Ammon's horn (tissue), 1 donor: ENCODE data around the gene PLEKHA1.

Experiments used
- DNase-seq: peaks from one replicate; pipeline ENCODE4 v3.0.0-alpha.2; 2016; ENCODE audit warnings: low spot score

Gene PLEKHA1

DNA sequence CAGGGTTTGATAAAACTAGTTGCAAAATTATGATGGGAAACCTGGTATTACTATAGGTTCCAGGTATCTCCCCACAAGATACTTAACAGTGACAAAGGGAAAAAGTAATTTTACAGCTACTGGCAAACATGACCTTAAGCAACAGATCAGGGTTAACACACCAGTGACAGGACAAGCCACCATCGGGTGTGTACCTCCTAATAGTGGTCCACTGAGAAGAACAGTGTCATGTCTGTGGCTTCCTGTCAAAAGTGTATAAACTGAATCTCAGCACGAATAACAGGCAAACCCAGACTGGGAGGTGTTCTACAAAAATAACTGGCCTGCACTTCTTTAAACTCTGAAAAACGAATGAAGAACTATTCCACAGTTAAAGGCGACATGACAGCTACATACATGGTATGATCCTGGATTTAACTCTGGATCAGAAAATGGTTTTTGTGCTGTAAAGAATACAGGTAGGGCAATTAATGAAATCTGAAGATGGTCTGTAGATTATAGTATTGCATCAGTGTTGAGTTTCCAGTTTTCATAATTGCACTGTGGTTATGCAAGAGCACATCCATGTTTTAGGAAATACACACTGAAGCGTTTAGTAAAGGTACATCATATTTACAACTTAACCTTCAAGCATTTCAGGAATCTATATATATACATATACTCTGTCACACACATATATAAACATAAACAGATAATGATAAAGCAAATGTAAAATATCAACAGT, 47.9 kb downstream of the PLEKHA1 start:
- DNase-seq: no peak

DNA sequence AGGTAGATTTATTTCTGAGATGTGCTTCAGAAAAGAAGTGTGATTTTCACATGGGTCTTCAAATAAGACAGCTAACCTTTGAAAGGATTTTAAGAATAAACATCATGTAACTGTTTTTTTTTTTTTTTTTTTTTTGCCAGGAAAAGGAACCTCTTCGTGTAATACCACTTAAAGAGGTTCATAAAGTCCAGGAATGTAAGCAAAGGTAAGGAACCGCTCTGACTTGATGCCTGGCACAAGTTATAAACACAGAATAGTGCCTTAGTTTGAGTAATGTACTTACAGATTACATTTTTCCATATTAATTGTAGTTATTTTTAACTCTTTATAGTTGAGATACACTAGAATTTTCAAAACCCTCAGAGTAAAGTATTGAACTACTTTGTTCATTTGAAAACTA, 49.6 kb downstream of the PLEKHA1 start:
- DNase-seq: no peak

DNA sequence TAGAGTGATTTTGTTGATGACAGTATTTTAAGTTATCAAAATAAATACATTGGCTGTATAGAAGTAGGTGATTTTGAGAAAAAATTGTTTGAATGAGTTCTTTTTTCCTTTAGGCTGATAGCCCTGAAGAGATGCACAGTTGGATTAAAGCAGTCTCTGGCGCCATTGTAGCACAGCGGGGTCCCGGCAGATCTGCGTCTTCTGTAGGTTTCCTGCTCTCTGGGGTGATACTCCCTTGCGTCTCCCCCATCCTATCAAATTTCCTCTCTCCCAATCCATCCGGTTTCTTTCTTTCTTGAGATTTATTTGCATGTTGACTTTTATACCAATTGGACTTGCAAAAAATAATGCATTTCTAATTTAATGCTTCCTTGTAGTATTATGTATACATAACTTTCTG, 52.3 kb downstream of the PLEKHA1 start:
- DNase-seq: no peak

DNA sequence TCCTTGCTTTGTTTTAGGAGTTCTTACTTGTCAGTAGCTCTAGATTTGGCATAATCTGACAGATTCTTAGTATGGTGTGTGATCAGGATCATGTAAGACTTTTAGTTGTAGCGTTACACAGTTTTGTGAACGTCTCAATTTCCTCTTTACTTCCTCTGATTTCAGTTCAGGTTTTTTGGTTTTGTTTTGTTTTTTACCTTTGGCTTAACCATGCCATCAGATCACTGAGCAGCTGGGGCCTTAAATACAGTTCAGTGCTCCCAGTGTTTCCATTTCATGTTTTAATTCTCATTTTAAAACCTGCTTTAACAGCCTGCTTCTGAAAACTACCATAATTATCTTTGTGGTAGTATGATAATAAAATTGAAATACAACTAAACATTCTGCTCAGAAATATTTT, 52.8 kb downstream of the PLEKHA1 start:
- DNase-seq: no peak

DNA sequence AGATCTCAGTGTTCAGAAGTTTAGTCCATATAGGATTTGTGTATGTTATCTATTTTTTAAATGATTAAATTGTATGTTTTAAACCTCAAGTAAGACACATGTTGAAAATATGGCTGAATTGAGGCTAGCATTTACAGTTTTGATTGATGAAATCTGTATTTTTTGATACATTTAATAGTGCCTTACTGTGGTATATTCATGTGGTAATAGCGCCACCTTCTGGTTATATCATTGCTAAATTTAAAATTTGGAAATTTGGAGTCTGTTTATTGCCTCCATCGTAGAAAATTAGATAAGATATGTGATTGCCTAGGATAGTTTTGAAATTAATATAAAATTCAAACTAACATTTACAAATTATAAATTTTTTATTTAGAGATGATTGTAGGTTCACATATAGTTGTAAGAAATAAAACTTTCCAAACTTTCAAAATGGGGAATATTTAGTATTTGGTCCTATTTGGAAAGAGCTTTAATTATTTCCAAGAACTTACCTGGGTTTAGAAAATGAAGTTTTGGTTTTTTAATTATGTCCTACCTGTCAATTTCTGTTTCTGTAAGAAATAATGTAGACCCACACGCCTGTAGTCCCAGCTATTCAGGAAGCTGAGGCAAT, 60.8 kb downstream of the PLEKHA1 start:
- no peak for DNase-seq

DNA sequence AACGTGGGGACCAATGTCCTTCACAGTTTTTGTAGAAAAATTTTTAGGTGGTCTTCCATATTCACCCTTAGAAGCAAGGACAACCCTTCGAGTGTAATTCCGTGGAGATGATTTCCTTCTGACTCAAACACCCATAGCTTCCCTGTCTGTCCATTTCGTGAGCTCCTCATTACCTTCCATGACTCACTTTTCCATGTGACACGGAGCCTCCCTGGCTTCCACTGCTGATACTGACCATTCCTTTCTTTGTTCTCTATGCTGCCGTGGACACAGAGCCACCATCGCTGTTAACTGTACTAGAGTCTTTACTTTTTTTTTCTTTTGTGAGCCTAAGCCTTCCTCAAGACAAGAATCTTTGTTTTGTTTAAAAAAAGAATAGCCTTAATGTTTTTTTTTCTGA, 67.5 kb downstream of the PLEKHA1 start:
- no peak for DNase-seq

DNA sequence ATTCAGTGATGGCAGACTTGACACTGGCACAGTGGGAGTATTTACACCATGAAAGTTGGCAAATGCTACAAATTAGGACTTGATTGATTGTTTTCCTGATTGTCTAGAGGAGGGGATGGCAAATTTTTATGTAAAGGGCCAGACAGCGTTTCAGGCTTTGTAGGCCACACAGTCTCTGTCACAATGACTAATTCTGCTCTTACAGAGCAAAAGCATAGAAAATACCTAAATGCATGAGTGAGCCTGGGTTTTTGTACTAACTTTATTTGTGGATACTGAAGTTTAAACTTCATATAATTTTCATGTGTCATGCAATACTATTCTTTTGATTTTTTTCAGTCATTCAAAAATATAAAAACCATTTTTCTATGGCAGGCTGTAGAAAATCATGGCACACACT, 71.0 kb downstream of the PLEKHA1 start:
- no peak for DNase-seq

DNA sequence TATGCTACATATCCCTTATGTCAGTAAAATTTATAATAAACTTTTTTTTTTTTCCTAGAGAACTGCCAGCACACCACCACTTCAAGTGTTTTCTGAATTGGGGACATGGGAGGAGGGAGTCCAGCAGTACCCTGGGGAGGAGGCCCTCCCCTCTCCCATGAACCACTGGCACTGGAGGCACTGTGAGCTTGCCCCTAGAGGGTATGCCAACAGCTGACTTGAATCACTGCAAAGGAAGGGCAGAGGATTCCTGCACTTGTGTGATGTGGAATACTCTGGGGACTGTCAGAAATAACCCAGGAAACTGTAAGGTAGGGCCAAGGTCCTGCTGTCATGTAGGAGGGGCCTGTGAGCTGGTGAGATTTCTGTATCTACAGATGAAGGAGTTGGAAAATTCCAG, 71.4 kb downstream of the PLEKHA1 start:
- DNase-seq: no peak

DNA sequence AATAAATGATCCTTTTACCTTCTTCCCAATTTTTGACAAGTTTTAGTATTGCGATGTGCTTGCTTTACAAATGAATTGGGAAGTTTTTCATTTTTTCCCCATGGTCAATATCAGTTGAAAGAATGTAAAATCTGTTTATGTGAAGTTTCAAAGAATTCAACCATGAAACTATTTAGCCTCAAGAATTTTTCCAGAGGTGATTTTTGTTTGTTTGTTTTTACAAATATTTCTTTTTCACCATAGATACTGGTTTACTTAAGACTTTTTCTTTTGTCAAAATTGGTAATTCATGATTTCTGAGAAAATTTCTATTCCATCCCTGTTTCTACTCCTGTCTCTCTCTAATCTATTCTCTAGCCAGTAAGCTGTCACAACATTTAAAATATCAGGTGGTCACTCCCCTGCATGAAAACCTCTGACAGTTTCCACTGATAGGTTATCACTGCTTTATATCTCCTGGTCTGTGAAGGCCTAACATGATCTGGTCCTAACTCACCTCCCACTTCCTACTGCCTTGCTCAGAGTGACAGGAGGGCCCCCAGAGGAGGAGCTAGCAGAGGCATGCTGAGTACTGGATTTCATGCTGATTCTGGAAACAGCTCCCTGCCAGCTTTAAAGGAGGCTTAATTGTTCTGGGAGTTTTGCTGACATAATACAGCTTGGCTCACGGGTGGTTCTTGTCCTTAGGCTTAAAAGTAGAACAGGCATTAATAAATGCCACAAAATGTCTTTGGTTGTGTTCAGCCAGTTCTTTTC, 72.3 kb downstream of the PLEKHA1 start:
- DNase-seq: peak; percentile 27

DNA sequence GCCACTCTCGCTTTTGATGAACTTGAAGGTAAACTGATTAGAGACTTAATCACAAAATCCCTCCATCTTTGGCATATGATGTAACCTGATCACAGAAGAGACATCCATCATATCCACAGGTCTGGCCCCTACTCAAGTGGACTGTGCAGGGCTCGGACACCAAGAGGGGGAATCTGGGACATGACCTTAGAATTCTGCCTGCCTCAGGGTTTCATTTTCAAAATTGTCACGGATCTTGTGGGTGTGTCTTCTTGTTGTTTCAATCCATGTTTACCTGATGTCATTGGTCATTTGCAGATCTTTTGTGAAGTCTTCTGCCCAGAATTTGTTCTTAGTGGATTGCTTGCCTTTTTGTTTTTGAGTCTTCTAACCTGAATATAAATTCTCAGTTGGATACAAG, 74.1 kb downstream of the PLEKHA1 start:
- no peak for DNase-seq

DNA sequence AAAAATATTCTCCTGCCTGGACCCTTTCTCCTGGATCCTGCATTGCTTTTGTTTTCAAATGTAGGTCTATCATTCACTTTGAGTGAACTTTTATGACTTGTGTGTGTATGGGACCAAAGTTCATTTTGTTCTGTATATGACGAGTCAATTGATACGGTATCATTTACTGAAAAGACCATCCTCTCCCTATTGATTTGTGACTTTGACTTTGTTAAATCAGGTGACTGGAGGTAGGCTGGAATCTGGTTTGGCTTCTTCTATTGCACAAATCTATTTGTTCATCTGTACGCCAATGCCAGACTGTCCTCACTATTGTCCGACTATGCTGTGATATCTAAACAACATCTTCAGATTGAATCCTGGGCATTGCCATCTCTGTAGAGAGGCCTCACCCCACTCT, 74.6 kb downstream of the PLEKHA1 start:
- no peak for DNase-seq

DNA sequence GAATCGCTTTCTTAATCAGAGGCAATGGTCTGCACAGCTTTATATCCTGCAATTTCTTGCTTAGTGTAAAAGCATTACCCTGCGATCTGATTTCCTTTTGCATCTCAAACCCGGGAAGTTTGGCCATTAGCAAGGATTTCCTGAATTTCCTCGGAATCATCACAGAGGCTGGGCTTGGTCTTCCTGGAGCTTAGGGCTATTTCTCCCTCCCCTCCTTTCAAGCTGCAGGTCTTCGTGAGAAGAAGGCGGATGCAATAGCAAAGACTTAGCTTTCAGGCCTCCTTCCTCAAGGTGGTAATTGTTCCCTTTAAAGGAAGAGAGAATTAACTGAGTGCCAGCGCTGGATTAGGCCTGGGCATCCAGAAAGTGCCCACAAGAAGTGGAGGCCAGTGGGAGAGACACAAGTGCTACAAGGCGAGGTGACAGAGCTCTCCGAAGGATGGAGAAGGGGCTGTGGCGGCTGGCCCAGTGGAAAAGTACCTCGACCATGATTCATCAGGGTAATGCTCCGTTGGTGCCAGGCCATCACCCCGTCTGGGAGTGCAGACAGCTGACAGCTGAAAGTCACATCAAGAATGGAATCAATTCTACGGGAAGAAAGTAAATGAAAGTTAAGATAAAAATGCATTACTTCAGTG, 76.0 kb downstream of the PLEKHA1 start:
- no peak for DNase-seq

DNA sequence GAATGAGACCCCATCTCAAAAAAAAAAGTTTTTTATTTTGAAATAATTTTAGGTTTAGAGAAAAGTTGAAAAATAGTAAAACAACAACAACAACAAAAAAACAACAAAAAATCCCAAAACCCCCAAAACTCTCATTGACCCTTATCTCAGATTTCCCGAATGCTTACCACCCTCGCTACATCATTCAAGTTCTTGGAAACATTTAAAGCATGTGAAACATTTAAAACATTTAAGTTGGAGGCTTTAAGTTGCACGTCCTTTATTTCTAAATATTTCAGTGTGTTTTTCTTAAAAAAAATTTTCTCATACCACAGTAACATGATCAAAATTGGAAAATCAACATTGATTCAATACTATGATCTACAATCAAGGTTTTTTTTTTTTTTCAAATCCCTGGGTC, 79.6 kb downstream of the PLEKHA1 start:
- no peak for DNase-seq

DNA sequence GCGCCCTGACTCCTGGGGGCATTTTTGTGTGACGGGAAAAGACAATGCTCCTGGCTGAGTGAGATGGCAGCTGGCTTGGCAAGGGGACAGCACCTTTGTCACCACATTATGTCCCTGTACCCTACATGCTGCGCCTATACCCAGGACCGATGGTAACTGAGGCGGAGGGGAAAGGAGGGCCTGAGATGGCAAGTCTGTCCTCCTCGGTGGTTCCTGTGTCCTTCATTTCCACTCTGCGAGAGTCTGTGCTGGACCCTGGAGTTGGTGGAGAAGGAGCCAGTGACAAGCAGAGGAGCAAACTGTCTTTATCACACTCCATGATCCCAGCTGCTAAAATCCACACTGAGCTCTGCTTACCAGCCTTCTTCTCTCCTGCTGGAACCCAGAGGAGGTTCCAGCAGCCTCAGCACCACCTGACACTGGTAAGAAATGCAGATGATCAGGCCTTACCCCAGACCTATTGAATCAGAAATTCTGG, 80.1 kb downstream of the PLEKHA1 start, which contains the start of gene ARMS2:
ARMS2 (plus strand) TSS at position 51 of the 478 bp plus-strand sequence; CDS start at position 126, 75 bp downstream.
- no peak for DNase-seq

DNA sequence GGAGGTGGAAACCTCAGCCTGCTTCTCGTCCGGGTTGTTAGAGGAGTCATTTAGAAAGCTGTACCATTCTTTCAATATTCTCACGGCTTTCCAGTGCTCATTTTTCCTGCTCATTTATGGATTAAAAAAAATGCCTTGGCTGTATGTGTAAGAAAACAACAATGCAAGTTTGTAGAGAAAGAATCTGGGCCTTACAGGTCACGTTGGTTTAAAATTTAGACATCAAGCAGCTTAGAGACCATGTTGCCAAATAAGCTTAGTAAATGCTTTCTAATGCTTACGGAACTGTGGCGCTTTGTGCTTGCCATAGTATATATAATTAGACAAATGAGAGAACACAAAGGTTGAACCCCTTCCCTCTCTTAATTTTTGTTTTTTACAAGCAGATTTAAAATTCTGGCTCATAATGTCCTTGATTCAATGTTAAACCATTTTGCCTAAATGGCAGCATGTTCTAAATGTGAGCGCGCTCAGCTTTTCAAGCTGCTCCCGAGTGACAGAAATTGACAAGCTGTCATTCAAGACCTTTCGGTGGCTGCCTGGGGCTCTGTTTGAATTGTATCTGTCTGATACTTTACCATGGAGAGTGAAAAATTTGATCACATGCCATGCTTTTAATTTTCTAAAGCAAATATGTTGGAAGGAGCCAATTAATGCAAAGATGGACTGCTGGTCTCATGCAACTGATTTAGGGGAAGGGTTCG, 81.0 kb downstream of the PLEKHA1 start:
- DNase-seq: no peak

DNA sequence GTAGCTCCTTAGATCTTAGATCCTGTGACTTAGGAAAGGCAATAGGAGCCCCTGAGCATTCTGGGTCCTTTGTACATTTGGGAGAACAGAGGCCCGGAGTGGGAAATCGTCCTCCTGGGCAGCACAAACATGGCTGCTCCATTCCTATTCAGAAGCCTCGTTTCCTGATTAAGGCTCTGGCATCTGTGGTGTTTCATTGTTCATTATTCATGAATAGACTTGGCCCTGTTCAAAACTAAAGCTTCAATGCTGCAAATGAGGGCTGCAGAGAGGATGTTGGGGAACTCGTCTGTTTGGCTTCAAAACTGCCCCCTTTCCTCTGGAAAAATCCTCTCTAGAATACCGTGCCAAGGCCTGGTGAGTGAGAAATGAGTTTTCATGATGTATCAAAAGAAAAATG, 83.4 kb downstream of the PLEKHA1 start:
- DNase-seq: no peak

DNA sequence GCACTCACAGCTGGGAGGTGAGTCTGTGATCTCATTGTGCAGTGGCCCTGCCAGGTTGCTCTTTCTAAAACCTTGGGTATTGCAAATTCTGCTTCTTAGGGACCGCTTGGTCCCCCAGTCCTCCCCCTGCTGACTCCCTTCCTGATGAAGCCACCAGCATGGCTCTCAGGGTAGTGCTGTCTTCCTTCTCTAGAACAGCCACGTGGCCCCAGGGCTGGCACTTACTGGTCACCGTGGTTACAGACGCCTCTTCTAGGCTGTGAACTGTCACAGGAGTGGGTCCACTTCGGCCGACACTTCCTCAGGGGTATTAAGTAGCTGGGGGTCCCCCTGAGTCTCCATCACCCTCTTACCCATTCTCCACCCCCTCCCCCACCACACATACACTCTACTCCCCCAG, 84.2 kb downstream of the PLEKHA1 start:
- DNase-seq: no peak

DNA sequence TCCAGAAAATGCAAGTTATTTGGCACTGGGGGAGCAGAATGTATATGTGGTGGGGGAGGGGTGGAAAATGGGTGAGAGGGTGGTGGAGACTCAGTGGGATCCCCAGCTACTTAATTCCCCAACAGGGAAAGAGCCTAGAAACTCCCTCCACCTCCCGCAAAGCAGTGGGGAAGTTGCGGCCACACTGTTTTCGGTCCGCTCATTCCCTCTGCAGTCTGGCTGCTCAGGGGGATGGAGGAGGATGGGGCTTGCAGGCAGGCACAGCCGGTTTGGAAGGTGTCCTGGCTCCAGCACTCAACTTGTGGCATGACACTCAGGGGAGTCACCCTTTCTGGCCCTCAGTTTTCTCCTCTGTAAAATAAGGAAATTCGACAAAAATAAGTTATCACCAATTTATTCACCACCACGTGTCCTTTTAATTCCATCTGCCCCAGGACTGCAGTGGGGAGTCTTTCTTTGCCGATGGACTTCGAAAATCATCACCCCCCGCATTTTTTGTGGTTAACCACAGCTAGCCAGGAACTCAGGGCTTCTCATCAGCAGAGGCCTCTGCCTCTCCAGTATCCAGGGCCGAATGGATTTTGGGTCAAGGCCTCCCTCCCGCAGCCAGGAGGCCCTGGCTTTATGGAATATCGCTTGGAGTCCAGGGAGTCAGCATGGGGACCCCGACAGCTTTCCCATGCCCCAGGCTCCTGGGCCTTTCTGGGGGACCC, 85.2 kb downstream of the PLEKHA1 start:
- no peak for DNase-seq

DNA sequence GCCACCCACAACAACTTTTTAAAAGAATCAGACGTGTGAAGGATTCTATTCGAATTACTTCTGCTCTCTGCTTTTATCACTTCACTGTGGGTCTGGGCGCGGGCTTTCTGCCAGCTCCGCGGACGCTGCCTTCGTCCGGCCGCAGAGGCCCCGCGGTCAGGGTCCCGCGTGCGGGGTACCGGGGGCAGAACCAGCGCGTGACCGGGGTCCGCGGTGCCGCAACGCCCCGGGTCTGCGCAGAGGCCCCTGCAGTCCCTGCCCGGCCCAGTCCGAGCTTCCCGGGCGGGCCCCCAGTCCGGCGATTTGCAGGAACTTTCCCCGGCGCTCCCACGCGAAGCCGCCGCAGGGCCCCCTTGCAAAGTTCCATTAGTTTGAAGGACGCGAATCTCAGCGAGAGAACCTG, 86.4 kb downstream of the PLEKHA1 start:
- DNase-seq: no peak

DNA sequence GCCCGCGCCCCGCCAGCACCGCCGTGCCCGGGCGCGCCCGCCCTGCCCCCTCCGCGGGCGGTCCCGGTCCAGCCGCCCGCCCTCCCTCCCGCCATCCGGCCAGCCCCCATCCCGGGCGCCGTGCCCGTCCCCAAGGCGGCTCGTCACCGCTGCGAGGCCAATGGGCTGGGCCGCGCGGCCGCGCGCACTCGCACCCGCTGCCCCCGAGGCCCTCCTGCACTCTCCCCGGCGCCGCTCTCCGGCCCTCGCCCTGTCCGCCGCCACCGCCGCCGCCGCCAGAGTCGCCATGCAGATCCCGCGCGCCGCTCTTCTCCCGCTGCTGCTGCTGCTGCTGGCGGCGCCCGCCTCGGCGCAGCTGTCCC, 86.8 kb downstream of the PLEKHA1 start, which contains the start of gene HTRA1:
HTRA1 (plus strand) TSS at position 187 of the 362 bp plus-strand sequence; CDS start at position 287, 100 bp downstream.
- peak; percentile 92 for DNase-seq
